BE2C (cell line): Measurements from ENCODE around the gene NCDN.

Experiments used
- DNase-seq: peaks from one replicate; pipeline ENCODE4 v3.0.0-alpha.2; 2020
- H3K27me3 ChIP-seq: fragments of 250-450 bp; sonication (Bioruptor Pico); 2 replicates; pipeline ENCODE4 v1.5.1; 2020; ENCODE audit warnings: mild to moderate bottlenecking
- H3K36me3 ChIP-seq: fragments of 250-450 bp; sonication (Bioruptor Pico); 2 replicates; pipeline ENCODE4 v1.5.1; 2020; ENCODE audit warnings: mild to moderate bottlenecking
- H3K4me1 ChIP-seq: fragments of 250-450 bp; sonication (Bioruptor Pico); 2 replicates; pipeline ENCODE4 v1.5.1; 2020
- H3K4me3 ChIP-seq: 2 replicates; pipeline ENCODE4 v1.5.1; 2011; ENCODE audit warnings: low read depth, low read length
- H3K9me3 ChIP-seq: fragments of 250-450 bp; sonication (Bioruptor Pico); 2 replicates; pipeline ENCODE4 v1.5.1; 2020
- CTCF ChIP-seq: IDR thresholded peaks from 2 replicates; pipeline ENCODE4 v1.5.1; 2012; ENCODE audit warnings: mild to moderate bottlenecking, low read depth, low read length

The NCDN gene

GRCh38 chr1:35544976-35545375 is 12.6 kb upstream of the NCDN start:
- DNase-seq, result peak; percentile 70

GRCh38 chr1:35546614-35547013 is 11.0 kb upstream of the NCDN start:
- no peaks in the 10 kb centered on the region for H3K9me3 ChIP-seq
- no peaks in the 10 kb centered on the region for H3K36me3 ChIP-seq
- no peak overlapping the region for H3K4me3 ChIP-seq
- H3K4me1 ChIP-seq, result no peaks in the 10 kb centered on the region
- TF ChIP-seq CTCF, result no peak
- DNase-seq, result no peak
- no peaks in the 10 kb centered on the region for H3K27me3 ChIP-seq

More at GRCh38 chr1:35544976-35545375, 12.6 kb upstream of the NCDN start:
- TF ChIP-seq CTCF, result peak; percentile 63
- Histone ChIP-seq H3K9me3 (no peaks in the 10 kb centered on the region), H3K36me3 (no peaks in the 10 kb centered on the region), H3K4me3 (no peak overlapping the region), H3K4me1 (no peaks in the 10 kb centered on the region), H3K27me3 (no peaks in the 10 kb centered on the region)

- no peak overlapping the region for H3K4me3 ChIP-seq
- H3K4me1 ChIP-seq, result peaks cover 2% of the 10 kb centered on the region; the same call in 1 of the 2 replicates
- TF ChIP-seq CTCF, result no peak
Measured at GRCh38 chr1:35553851-35554250, 3.7 kb upstream of the NCDN start.

GRCh38 chr1:35554266-35555211 is 3.1 kb upstream of the NCDN start:
- no peaks in the 10 kb centered on the region for H3K36me3 ChIP-seq
- peak overlapping the region; percentile 10; the same call in 1 of the 2 replicates for H3K4me3 ChIP-seq
- TF ChIP-seq CTCF, result no peak
- DNase-seq, result peak; percentile 48
- H3K27me3 ChIP-seq, result no peaks in the 10 kb centered on the region
- no peaks in the 10 kb centered on the region for H3K9me3 ChIP-seq
- peaks cover 2% of the 10 kb centered on the region; the same call in 1 of the 2 replicates for H3K4me1 ChIP-seq

More at GRCh38 chr1:35553851-35554250, 3.7 kb upstream of the NCDN start:
- no peak for DNase-seq
- Histone ChIP-seq H3K27me3 (no peaks in the 10 kb centered on the region), H3K36me3 (no peaks in the 10 kb centered on the region), H3K9me3 (no peaks in the 10 kb centered on the region)

- no peaks in the 10 kb centered on the region for H3K27me3 ChIP-seq
- no peak overlapping the region for H3K4me3 ChIP-seq
- peaks cover 2% of the 10 kb centered on the region; the same call in 1 of the 2 replicates for H3K4me1 ChIP-seq
- no peaks in the 10 kb centered on the region for H3K9me3 ChIP-seq
- DNase-seq, result no peak
- no peaks in the 10 kb centered on the region for H3K36me3 ChIP-seq
- TF ChIP-seq CTCF, result no peak
Measured at GRCh38 chr1:35555212-35555584, 2.4 kb upstream of the NCDN start.
